AG09309 (cell line): ENCODE measurements around the gene CDK15.

Source experiments
- DNase-seq: peaks from one replicate; pipeline ENCODE4 v3.0.0-alpha.2; 2010; ENCODE audit warnings: low read depth
- H3K4me3 ChIP-seq: 2 replicates; pipeline ENCODE4 v1.5.1; 2011; ENCODE audit warnings: mild to moderate bottlenecking, low read depth, low read length, moderate library complexity; ENCODE audit not compliant: control insufficient read depth
- CTCF ChIP-seq: IDR thresholded peaks from 2 replicates; pipeline ENCODE4 v1.5.1; 2011; ENCODE audit warnings: mild to moderate bottlenecking, low read depth, low read length, inconsistent platforms; ENCODE audit not compliant: insufficient read depth, control insufficient read depth; ENCODE audit errors: missing control alignments

Gene CDK15

GRCh38 chr2:201939453-201939941 is 133.2 kb downstream of the CDK15 start:
- TF ChIP-seq CTCF, result no peak
- H3K4me3 ChIP-seq, result no peak overlapping the region
- DNase-seq, result no peak

- no peak for DNase-seq
- H3K4me3 ChIP-seq, result no peak overlapping the region
- TF ChIP-seq CTCF, result no peak
These were observed 136.2 kb downstream of the CDK15 start for GRCh38 chr2:201942531-201942930.
